HepG2 (cell line): Measurements from ENCODE around the gene MIOS. TPM values are rescaled to one million over a fixed set of nuclear protein-coding genes. Genes with fewer than 3 reads are reported as not detected.

Experiments
- ATAC-seq: fragments of 200-7000 bp; cut with Tn5 transposase; 3 replicates; pipeline ENCODE4 v1.9.1; 2020; ENCODE audit warnings: mild to moderate bottlenecking, moderate library complexity
- BruUV-seq: library from RNA; stranded (reverse); fragments of 400-500 nt; replicated peaks from 2 replicates; lab custom pipeline; 2021; lab: Mats Ljungman, UMichigan
- CTCF ChIA-PET: fragments of 300-600 bp; formaldehyde crosslinking; extraction: SDS; loops from one replicate; lab custom pipeline; 2021; ENCODE audit warnings: low total read pairs, inconsistent platforms, low intra/inter-chr PET ratio; lab: Yijun Ruan, JAX
- POLR2A ChIA-PET: fragments of 350-600 bp; sonication (Branson Sonifier 250); formaldehyde crosslinking; loops from one replicate; lab custom pipeline; 2020; ENCODE audit warnings: antibody characterized with exemption, inconsistent platforms; lab: Yijun Ruan, JAX
- DNase-seq: peaks from one replicate; pipeline ENCODE4 v3.0.0-alpha.2; 2015; ENCODE audit warnings: low spot score
- FAIRE-seq: peaks from 3 replicates; lab custom pipeline; 2011; peaks lifted over from hg19 to GRCh38; lab: Jason Lieb, UNC
- H2AFZ ChIP-seq: one replicate; pipeline ENCODE4 v1.6.1; 2011; ENCODE audit warnings: low read length, inconsistent platforms
- H3K27ac ChIP-seq: fragments of 300-600 bp; 3 replicates; pipeline ENCODE4 v1.8.0; 2011; ENCODE audit warnings: mixed run types, mild to moderate bottlenecking, mixed read lengths, low read length, inconsistent platforms; ENCODE audit not compliant: insufficient read depth; ENCODE audit errors: extremely low read length
- H3K27me3 ChIP-seq, 2 experiments: fragments of 200-600 bp in 1 of 2; 2 replicates in 1 of 2; 3 replicates in 1 of 2; pipeline versions ENCODE4 v1.6.0 to v1.8.0; 2011; ENCODE audit warnings: low read length in 2 of 2, mild to moderate bottlenecking in 2 of 2, moderate library complexity in 2 of 2, inconsistent platforms in 1 of 2; ENCODE audit not compliant: insufficient read depth in 2 of 2, control insufficient read depth in 1 of 2
- H3K36me3 ChIP-seq, 2 experiments: fragments of 200-600 bp in 1 of 2; replicated peaks in 1 of 2; 2 replicates in 1 of 2; 3 replicates in 1 of 2; pipeline versions ENCODE4 v1.5.1 to v1.8.0; 2011; ENCODE audit warnings: low read length in 2 of 2, inconsistent platforms in 1 of 2; ENCODE audit not compliant: insufficient read depth in 2 of 2, control insufficient read depth in 1 of 2
- H3K4me1 ChIP-seq: 2 replicates; pipeline ENCODE4 v1.5.1; 2012; ENCODE audit warnings: low read length, inconsistent platforms; ENCODE audit not compliant: insufficient read depth
- H3K4me2 ChIP-seq: 2 replicates; pipeline ENCODE4 v1.6.0; 2011; ENCODE audit warnings: low read depth, low read length, inconsistent platforms
- H3K4me3 ChIP-seq, 3 experiments: fragments of 200-600 bp in 1 of 3; sonication (generic), shearing (Covaris generic) in 1 of 3; replicated peaks in 1 of 3; 2 replicates each; pipeline ENCODE4 v1.5.1; 2011 to 2016; ENCODE audit warnings: low read length in 3 of 3, inconsistent platforms in 2 of 3, low read depth in 2 of 3, mild to moderate bottlenecking in 2 of 3, control low read depth in 1 of 3, mixed read lengths in 1 of 3; ENCODE audit not compliant: insufficient read depth in 1 of 3
- H3K79me2 ChIP-seq: one replicate; pipeline ENCODE4 v1.6.1; 2011; ENCODE audit warnings: low read length, inconsistent platforms; ENCODE audit not compliant: insufficient read depth
- H3K9ac ChIP-seq: 2 replicates; pipeline ENCODE4 v1.6.0; 2011; ENCODE audit warnings: mild to moderate bottlenecking, low read depth, low read length, inconsistent platforms; ENCODE audit not compliant: insufficient read depth
- H3K9me3 ChIP-seq: 2 replicates; pipeline ENCODE4 v1.5.1; 2012; ENCODE audit warnings: mild to moderate bottlenecking, low read length
- H4K20me1 ChIP-seq: 2 replicates; pipeline ENCODE4 v1.6.0; 2011; ENCODE audit warnings: inconsistent platforms, mild to moderate bottlenecking, low read length, moderate library complexity; ENCODE audit not compliant: insufficient read depth
- ATF7 ChIP-seq, 2 experiments: fragments of 450-650 bp in 1 of 2; sonication (generic) in 1 of 2; formaldehyde crosslinking in 1 of 2; IDR thresholded peaks; 2 replicates each; pipeline versions ENCODE4 v1.4.0 to v1.6.1; 2016 to 2020; ENCODE audit warnings: antibody characterized with exemption in 1 of 2, mild to moderate bottlenecking in 1 of 2, missing genetic modification reagents in 1 of 2
- HMGA1 ChIP-seq: sonication (generic); formaldehyde crosslinking; conservative IDR thresholded peaks from 2 replicates; pipeline ENCODE4 v1.4.0; 2020; ENCODE audit warnings: missing genetic modification reagents
- IRF2 ChIP-seq: IDR thresholded peaks from 2 replicates; pipeline ENCODE4 v1.6.1; 2018; ENCODE audit warnings: missing genetic modification reagents, missing compliant biosample characterization
- NONO ChIP-seq, 2 experiments: fragments of 450-650 bp in 1 of 2; sonication (generic) in 1 of 2; formaldehyde crosslinking in 1 of 2; IDR thresholded peaks in 1 of 2; conservative IDR thresholded peaks in 1 of 2; 2 replicates each; pipeline versions ENCODE4 v1.6.1 to v1.8.0; 2017 to 2022; ENCODE audit warnings: mild to moderate bottlenecking in 1 of 2, missing genetic modification reagents in 1 of 2, moderate library complexity in 1 of 2
- NR1H2 ChIP-seq: sonication (generic); formaldehyde crosslinking; IDR thresholded peaks from 2 replicates; pipeline ENCODE4 v1.8.1; 2022; ENCODE audit warnings: low read depth, missing genetic modification reagents, borderline replicate concordance
- TCF12 ChIP-seq, 2 experiments: fragments of 450-650 bp in 1 of 2; sonication (generic) in 1 of 2; formaldehyde crosslinking in 1 of 2; IDR thresholded peaks; 2 replicates each; pipeline versions ENCODE4 v1.6.1 to v1.8.0; 2017 to 2022; ENCODE audit warnings: antibody characterized with exemption in 1 of 2, mild to moderate bottlenecking in 1 of 2, missing genetic modification reagents in 1 of 2, moderate library complexity in 1 of 2
- TCF7 ChIP-seq: sonication (generic); IDR thresholded peaks from 2 replicates; pipeline ENCODE4 v1.6.1; 2016; ENCODE audit warnings: antibody characterized with exemption, low read depth
- ZNF160 ChIP-seq: sonication (generic); formaldehyde crosslinking; IDR thresholded peaks from 2 replicates; pipeline ENCODE4 v1.8.0; 2022; ENCODE audit warnings: mild to moderate bottlenecking, inconsistent platforms, missing genetic modification reagents
- ZNF367 ChIP-seq: sonication (generic); formaldehyde crosslinking; IDR thresholded peaks from 2 replicates; pipeline ENCODE4 v1.4.0; 2020; ENCODE audit warnings: missing genetic modification reagents, borderline replicate concordance
- ZNF577 ChIP-seq: sonication (generic); formaldehyde crosslinking; IDR thresholded peaks from 2 replicates; pipeline ENCODE4 v1.4.0; 2020; ENCODE audit warnings: mild to moderate bottlenecking, low read depth, missing genetic modification reagents, borderline replicate concordance
- ZNF616 ChIP-seq: sonication (generic); formaldehyde crosslinking; IDR thresholded peaks from 2 replicates; pipeline ENCODE4 v1.5.0; 2020; ENCODE audit warnings: low read depth, mild to moderate bottlenecking, missing genetic modification reagents
- WGBS: methylation state at CpG from one replicate; pipeline ENCODE4 v1.1.6; 2017; ENCODE audit warnings: low lambda C conversion rate; 5-methylcytosine and 5-hydroxymethylcytosine counted together
- in situ Hi-C: cut with HindIII; loops from 2 replicates; pipeline ENCODE4 v1.10.0; 2017; ENCODE audit warnings: low pct_unique_long_range_greater_than_20kb; ENCODE audit not compliant: extremely low pct_ligation_motif_present
- intact Hi-C: fragments of 100-400 bp; cut with micrococcal nuclease; formaldehyde crosslinking; loops from one replicate; pipeline ENCODE4 v1.10.0; 2022; ENCODE audit not compliant: unreplicated experiment
- polyA plus RNA-seq, 8 experiments: library from polyadenylated mRNA; depleted of rRNA in 3 of 8; stranded (reverse) in 7 of 8; unstranded in 1 of 8; fragments of >200 nt; fragmentation: Illumina TruSeq in 4 of 8; extraction: Trizol in 4 of 8; gene quantifications; 2 replicates each; pipeline versions ENCODE4 v1.2.1 to v1.2.3, GENCODE V29; 2011 to 2016; ENCODE audit warnings: low read depth in 4 of 8, missing spikeins in 1 of 8, mixed read lengths in 1 of 8; ENCODE audit not compliant: insufficient read depth in 1 of 8
- total RNA-seq, 5 experiments: library from RNA; depleted of rRNA; stranded (reverse); fragments of >200 nt; fragmentation: Illumina TruSeq; extraction: Trizol; gene quantifications; 2 replicates each; pipeline ENCODE4 v1.2.3, GENCODE V29; 2016; ENCODE audit warnings: low read depth in 1 of 5
- TF ChIP-seq, protein P1 (sequence below): sonication (generic); formaldehyde crosslinking; IDR thresholded peaks from 2 replicates; pipeline ENCODE4 v1.4.0; 2020; ENCODE audit warnings: missing genetic modification reagents
- TF ChIP-seq, protein P2 (sequence below): sonication (generic); formaldehyde crosslinking; conservative IDR thresholded peaks from 2 replicates; pipeline ENCODE4 v1.4.0; 2020; ENCODE audit warnings: missing genetic modification reagents
- TF ChIP-seq, protein P3 (sequence below): sonication (generic); formaldehyde crosslinking; IDR thresholded peaks from 2 replicates; pipeline ENCODE4 v1.4.0; 2020; ENCODE audit warnings: mild to moderate bottlenecking, low read depth, missing genetic modification reagents

The MIOS gene
- total and polyA plus RNA-seq, 2 of the 13 experiments (the other 11 are each of a cell fraction or from before 2014, with no cell fraction given) = 15.2 to 33.5 TPM

DNA sequence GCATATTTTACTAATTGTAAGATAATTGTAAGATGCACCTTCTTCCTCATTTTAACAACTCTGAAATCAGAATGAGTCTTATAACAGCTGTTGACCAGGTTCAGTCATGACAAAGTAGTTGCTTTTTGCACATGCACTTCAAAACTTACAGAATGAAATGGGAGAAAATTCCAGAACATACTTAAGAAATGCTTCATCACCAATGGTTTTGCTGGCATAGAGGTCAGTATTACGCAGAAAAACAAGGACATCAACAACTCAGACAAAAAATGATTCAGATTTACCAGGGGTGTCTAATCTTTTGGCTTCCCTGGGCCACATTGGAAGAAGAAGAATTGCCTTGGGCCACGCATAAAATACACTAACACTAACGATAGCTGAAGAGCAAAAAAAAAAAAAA, 44.3 kb upstream of the MIOS start:
- intact Hi-C loops = no loop called here
- H2AFZ ChIP-seq = no peak overlapping the region
- FAIRE-seq (no peak), ATAC-seq (no peak), DNase-seq (no peak)
- H3K36me3 ChIP-seq = no peaks in the 10 kb centered on the region
- H3K27ac ChIP-seq = no peak overlapping the region
- 68% methylated on average over 3 of the region's 3 CpGs for WGBS
- peaks cover 20% of the 10 kb centered on the region for H3K4me1 ChIP-seq
- no TSS peak for BruUV-seq
- H3K4me3 ChIP-seq = no peak overlapping the region
- no peaks in the 10 kb centered on the region for H4K20me1 ChIP-seq
- in situ Hi-C loops = no loop called here
- H3K9me3 ChIP-seq = no peaks in the 10 kb centered on the region
- no peaks in the 10 kb centered on the region for H3K79me2 ChIP-seq
- H3K4me2 ChIP-seq = no peak overlapping the region
- POLR2A ChIA-PET = no interaction called here
- CTCF ChIA-PET = no interaction called here
- H3K27me3 ChIP-seq = no peaks in the 10 kb centered on the region
- no peak overlapping the region for H3K9ac ChIP-seq
- TF ChIP-seq IRF2 (CRISPR knock-in tag) (no peak), ZNF616 (CRISPR knock-in tag) (no peak), ZNF367 (CRISPR knock-in tag) (no peak), HMGA1 (CRISPR knock-in tag) (no peak), ATF7 (IDR thresholded peaks at IDR 0.05) (no peak), ATF7 (CRISPR knock-in tag; IDR thresholded peaks at IDR 0.05) (no peak), NR1H2 (CRISPR knock-in tag) (no peak), ZNF160 (CRISPR knock-in tag) (no peak), TCF12 (IDR thresholded peaks at IDR 0.05) (no peak), TCF12 (CRISPR knock-in tag; IDR thresholded peaks at IDR 0.05) (no peak), TCF7 (no peak), ZNF577 (CRISPR knock-in tag) (no peak), NONO (IDR thresholded peaks at IDR 0.05) (no peak), NONO (CRISPR knock-in tag; conservative IDR thresholded peaks at IDR 0.05) (no peak)
- TF ChIP-seq, protein P1, sequence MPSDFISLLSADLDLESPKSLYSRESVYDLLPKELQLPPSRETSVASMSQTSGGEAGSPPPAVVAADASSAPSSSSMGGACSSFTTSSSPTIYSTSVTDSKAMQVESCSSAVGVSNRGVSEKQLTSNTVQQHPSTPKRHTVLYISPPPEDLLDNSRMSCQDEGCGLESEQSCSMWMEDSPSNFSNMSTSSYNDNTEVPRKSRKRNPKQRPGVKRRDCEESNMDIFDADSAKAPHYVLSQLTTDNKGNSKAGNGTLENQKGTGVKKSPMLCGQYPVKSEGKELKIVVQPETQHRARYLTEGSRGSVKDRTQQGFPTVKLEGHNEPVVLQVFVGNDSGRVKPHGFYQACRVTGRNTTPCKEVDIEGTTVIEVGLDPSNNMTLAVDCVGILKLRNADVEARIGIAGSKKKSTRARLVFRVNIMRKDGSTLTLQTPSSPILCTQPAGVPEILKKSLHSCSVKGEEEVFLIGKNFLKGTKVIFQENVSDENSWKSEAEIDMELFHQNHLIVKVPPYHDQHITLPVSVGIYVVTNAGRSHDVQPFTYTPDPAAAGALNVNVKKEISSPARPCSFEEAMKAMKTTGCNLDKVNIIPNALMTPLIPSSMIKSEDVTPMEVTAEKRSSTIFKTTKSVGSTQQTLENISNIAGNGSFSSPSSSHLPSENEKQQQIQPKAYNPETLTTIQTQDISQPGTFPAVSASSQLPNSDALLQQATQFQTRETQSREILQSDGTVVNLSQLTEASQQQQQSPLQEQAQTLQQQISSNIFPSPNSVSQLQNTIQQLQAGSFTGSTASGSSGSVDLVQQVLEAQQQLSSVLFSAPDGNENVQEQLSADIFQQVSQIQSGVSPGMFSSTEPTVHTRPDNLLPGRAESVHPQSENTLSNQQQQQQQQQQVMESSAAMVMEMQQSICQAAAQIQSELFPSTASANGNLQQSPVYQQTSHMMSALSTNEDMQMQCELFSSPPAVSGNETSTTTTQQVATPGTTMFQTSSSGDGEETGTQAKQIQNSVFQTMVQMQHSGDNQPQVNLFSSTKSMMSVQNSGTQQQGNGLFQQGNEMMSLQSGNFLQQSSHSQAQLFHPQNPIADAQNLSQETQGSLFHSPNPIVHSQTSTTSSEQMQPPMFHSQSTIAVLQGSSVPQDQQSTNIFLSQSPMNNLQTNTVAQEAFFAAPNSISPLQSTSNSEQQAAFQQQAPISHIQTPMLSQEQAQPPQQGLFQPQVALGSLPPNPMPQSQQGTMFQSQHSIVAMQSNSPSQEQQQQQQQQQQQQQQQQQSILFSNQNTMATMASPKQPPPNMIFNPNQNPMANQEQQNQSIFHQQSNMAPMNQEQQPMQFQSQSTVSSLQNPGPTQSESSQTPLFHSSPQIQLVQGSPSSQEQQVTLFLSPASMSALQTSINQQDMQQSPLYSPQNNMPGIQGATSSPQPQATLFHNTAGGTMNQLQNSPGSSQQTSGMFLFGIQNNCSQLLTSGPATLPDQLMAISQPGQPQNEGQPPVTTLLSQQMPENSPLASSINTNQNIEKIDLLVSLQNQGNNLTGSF = no peak
- TF ChIP-seq, protein P2, sequence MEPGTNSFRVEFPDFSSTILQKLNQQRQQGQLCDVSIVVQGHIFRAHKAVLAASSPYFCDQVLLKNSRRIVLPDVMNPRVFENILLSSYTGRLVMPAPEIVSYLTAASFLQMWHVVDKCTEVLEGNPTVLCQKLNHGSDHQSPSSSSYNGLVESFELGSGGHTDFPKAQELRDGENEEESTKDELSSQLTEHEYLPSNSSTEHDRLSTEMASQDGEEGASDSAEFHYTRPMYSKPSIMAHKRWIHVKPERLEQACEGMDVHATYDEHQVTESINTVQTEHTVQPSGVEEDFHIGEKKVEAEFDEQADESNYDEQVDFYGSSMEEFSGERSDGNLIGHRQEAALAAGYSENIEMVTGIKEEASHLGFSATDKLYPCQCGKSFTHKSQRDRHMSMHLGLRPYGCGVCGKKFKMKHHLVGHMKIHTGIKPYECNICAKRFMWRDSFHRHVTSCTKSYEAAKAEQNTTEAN (CRISPR knock-in tag) = no peak
- TF ChIP-seq, protein P3, sequence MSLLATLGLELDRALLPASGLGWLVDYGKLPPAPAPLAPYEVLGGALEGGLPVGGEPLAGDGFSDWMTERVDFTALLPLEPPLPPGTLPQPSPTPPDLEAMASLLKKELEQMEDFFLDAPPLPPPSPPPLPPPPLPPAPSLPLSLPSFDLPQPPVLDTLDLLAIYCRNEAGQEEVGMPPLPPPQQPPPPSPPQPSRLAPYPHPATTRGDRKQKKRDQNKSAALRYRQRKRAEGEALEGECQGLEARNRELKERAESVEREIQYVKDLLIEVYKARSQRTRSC (CRISPR knock-in tag) = no peak
